Measurements from ENCODE around the gene ARHGDIG. TPM values are rescaled to one million over a fixed set of nuclear protein-coding genes. Genes with fewer than 3 reads are reported as not detected.
"Not testable (repeated sequence)": the region's sequence is repeated elsewhere in the genome, so short reads cannot be mapped to it uniquely, and the experiment has no call there.

Gene ARHGDIG
- total RNA-seq, 2 donors from 2014 or later = not detected

DNA sequence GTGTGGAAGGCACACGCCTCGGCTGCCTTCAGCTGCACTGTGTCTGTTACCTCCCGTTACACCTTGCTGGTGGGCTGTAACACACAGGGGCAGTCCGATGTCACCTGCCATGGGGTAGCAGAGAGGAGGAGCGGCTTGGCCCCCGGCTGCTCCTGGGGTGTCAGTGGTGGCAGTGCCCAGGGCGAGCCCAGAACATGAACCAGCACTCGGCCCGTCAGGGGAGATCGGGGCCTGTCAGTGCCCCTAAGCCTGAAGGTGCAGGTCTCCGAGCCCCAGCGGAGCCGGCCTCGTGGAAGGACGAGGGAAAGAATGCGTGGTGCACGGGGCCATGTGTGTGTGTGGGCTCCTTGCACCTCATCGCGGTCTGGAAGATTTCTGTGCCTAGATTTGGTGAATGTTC, 20.1 kb upstream of the ARHGDIG start:
- no peaks in the 10 kb centered on the region for H3K36me3 Mint-ChIP-seq
- H3K27ac Mint-ChIP-seq = no peak overlapping the region
- DNase-seq (ENCODE audit: low spot score in 2 of 2) = no peak
- H3K9me3 Mint-ChIP-seq = no peaks in the 10 kb centered on the region
- ATAC-seq = no peak

DNA sequence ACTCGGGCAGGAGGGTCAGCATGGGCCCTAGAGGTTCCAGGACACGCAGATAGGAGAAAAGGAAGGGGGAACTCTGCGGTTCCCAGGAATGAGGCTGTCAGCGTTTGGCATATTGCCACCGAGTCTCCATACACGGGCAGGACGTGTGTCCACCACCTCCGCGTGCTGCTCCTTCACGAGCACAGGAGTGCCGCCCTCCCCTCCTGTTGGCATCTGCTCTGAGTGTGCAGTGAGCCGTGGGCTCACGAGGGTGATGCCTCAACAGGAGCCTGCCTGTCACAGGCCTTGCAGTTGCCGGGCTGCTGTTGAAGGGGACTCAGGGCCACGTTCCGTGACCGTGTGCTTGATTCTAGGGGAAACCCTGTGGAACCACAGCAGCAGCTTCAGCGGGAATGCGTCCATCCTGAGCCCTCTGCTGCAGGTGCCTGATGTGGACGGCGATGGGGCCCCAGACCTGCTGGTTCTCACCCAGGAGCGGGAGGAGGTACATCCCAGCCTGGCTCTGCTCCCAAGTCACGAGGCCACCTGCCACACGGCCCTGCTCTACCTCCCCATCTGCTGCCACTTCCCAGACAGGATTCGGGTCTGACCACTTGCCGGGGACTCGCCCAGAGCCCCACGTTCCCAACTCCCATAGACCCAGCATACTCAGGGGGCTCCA, 19.2 kb upstream of the ARHGDIG start:
- no peak for ATAC-seq
- no peak for DNase-seq (ENCODE audit: low spot score in 2 of 2)
- no peak overlapping the region for H3K27ac Mint-ChIP-seq

DNA sequence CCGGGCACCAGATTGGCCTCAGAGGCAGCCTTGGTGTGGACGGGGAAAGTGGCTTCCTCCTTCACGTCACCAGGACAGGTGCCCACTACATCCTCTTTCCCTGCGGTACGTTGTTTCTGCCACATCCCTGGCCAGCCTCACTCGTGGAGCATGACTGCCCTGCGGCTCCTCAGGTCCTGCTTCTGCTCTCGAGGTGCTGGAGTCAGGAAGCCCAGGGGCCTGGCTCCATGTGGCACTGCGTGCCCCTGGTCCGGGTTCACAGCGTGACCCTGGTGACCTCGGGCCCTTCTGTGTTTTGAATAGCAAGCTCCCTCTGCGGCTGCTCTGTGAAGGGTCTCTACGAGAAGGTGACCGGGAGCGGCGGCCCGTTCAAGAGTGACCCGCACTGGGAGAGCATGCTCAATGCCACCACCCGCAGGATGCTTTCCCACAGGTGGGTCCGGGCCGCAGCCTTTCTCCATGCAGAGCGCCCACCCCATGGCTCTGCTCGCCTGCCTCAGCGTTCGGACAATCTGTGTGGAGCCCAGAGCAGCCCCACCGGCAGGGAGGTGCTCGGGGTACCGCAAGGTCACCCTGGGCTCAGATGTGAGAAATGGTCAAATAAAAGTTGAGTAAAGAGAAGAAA, 18.2 kb upstream of the ARHGDIG start:
- H3K36me3 Mint-ChIP-seq = no peaks in the 10 kb centered on the region
- H3K27ac Mint-ChIP-seq = peak overlapping the region in 1 of 2 donors; percentile 36
- no peak for DNase-seq (ENCODE audit: low spot score in 2 of 2)
- ATAC-seq = no peak
- no peaks in the 10 kb centered on the region for H3K9me3 Mint-ChIP-seq

More for the DNA sequence above, 19.2 kb upstream of the ARHGDIG start:
- no peaks in the 10 kb centered on the region for H3K36me3 Mint-ChIP-seq
- no peaks in the 10 kb centered on the region for H3K9me3 Mint-ChIP-seq

DNA sequence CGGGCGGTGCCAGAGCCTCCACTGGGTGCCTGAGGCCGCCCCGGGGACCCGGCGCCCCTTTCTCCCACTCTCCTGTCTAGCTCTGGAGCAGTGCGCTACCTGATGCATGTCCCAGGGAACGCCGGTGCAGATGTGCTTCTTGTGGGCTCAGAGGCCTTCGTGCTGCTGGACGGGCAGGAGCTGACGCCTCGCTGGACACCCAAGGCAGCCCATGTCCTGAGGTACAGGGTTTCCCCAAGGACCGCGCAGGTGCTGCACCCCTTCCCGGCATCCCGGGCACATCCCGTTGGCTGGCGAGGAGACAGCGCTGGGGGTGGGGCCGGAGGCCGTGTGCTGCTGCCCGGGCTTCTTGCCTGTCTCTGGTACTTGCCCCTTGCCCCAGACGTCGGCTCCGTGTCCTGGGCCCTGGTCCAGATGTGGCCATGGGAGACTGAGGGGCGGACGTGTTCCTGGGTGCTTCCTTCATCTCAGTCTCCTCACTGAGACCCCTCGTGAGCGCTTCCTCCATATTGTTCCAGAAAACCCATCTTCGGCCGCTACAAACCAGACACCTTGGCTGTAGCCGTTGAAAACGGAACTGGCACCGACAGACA, 17.1 kb upstream of the ARHGDIG start:
- Mint-ChIP-seq H3K9me3 (peaks cover 0 to 6% of the 10 kb centered on the region in 2 donors), H3K36me3 (no peaks in the 10 kb centered on the region), H3K27ac (no peak overlapping the region)
- ATAC-seq (no peak), DNase-seq (ENCODE audit: low spot score in 2 of 2) (no peak)

DNA sequence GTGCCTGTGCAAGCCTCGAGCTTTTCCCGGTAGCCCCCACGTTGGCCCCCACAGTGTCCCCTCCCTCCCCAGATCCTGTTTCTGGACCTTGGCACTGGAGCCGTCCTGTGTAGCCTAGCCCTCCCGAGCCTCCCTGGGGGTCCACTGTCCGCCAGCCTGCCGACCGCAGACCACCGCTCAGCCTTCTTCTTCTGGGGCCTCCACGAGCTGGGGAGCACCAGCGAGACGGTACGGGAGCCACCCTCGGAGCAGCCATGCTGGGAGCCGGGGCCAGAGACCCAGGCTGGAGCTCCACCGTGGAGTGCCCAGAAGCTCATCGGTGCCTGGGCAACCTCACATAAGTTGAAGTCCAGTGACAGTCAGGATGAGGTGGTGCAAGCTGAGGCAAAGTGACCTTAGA, 16.4 kb upstream of the ARHGDIG start:
- Mint-ChIP-seq H3K36me3 (no peaks in the 10 kb centered on the region), H3K9me3 (peaks cover 0 to 6% of the 10 kb centered on the region in 2 donors), H3K27ac (no peak overlapping the region)
- ATAC-seq (no peak), DNase-seq (ENCODE audit: low spot score in 2 of 2) (no peak)

DNA sequence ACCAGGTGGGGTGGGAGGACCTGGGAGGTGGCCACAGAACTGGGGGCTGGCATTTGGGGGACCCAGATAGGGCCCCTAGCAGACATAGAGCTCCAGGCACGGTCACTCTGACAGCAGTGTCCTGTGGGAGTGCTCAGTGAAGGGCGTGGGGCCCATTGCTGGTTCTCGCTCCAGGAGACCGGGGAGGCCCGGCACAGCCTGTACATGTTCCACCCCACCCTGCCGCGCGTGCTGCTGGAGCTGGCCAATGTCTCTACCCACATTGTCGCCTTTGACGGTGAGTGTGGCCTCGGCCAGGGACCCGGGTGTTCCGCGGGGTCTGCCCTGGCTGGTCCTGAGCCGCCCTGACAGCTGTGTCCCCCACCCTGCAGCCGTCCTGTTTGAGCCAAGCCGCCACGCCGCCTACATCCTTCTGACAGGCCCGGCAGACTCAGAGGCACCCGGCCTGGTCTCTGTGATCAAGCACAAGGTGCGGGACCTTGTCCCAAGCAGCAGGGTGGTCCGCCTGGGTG, 15.9 kb upstream of the ARHGDIG start:
- H3K9me3 Mint-ChIP-seq = peaks cover 0 to 6% of the 10 kb centered on the region in 2 donors
- no peaks in the 10 kb centered on the region for H3K36me3 Mint-ChIP-seq
- H3K27ac Mint-ChIP-seq = no peak overlapping the region
- no peak for ATAC-seq
- no peak for DNase-seq (ENCODE audit: low spot score in 2 of 2)

DNA sequence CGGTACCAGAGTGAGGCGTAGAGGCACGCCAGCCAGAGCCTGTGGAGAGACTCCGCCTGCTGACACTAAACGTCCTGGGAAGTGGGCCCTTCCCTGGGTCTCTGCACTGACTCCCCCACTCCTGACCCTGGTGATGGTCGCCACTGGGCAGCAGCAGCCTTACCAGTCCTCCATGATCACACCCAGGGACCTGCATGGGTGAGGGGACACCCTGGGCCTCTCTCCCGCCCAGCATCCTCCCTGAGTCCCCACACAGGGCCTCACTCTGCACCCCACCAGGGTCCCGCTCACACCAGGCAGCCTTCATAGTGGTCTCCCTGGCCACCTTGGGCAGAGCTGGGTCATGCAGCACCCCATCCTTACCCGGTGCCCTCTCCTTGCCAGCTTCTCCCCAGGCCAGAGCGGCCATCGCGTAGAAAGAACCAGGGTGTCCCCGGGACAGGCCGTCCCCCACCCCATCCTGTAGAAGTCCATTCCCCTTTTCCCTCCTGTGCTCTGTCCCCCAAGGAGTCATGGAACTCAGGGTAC, 15.3 kb upstream of the ARHGDIG start:
- DNase-seq (ENCODE audit: low spot score in 2 of 2) = no peak
- Mint-ChIP-seq H3K9me3 (peaks cover 0 to 6% of the 10 kb centered on the region in 2 donors), H3K36me3 (no peaks in the 10 kb centered on the region), H3K27ac (no peak overlapping the region)
- no peak for ATAC-seq

DNA sequence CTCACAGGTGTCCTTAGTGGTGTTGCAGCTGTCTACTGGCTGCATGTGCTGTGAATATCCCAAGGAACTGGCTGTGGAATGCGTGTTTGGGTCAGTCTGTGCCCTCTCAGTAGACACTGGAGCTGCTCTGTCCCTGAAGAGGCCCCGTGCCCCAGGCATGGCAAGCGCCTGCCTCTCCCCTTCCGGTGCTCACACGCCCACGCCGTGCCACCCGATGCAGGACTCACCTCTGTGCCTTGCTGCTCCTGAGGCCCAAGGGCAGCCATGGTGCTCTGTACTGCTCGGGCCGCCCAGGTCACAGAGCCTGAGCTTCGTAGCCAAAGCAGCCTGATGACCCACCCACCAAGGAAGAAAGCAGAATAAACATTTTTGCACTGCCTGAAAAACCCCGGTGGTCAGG, 14.7 kb upstream of the ARHGDIG start:
- Mint-ChIP-seq H3K36me3 (no peaks in the 10 kb centered on the region), H3K9me3 (peaks cover 0 to 6% of the 10 kb centered on the region in 2 donors), H3K27ac (no peak overlapping the region)
- DNase-seq (ENCODE audit: low spot score in 2 of 2) (no peak), ATAC-seq (no peak)

DNA sequence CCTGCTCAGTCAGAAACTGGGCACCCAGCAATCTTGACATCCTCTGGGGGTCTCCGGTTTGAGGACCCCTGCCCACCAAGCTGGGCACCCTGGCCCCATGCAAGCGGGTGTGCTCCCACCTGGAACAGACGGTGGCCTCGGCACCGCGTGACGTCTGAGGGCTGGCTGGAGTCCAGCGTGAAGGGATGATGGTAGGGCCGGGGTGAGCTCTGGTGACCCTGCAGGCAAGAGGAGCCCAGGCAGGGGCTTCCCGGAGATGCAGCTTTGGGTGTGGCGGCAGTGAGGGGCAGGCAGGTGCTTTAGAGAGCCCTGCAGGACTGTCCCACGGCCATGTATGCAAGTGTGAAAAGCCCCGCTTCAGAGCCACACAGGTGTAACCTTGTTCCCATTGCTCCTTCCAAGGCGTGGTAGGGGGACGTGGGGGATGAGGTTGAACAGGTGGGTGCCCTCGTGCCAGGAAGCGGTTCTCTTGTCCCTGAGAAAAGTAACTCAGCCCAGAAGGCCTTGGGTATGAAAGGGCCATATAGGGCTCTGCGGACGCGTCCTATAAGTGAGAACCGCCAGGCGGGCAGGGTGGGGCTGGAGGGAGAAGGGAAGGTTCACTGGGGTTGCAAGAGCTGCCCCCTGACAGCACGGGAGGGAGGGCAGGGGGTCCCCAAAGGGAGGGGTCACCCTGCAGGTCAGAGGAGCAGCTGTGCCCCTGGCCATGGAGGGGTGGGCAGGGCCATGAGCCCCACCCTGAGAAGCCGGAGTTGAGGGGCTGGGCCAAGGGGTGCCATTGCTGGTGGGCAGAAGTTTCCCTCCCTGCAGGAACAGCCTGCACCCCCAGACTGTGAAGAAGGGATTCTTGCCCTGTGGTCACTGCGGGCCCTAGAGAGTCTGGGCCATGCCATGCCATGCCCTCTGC, 13.9 kb upstream of the ARHGDIG start:
- no peak overlapping the region for H3K27ac Mint-ChIP-seq
- H3K9me3 Mint-ChIP-seq = peaks cover 0 to 6% of the 10 kb centered on the region in 2 donors
- DNase-seq (ENCODE audit: low spot score in 2 of 2) (no peak), ATAC-seq (no peak)
- no peaks in the 10 kb centered on the region for H3K36me3 Mint-ChIP-seq

DNA sequence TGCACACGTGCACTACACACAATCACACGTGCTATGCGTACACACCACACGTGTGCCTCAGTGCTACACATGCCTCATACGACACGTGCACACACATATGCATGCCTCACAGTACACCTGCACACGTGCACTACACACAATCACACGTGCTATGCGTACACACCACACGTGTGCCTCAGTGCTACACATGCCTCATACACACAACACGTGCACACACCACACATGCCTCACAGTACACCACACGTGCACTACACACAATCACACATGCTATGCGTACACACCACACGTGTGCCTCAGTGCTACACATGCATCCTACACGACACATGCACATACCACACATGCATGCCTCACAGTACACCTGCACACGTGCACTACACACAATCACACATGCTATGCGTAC, 12.8 kb upstream of the ARHGDIG start:
- not testable (repeated sequence) for ATAC-seq; H3K9me3 Mint-ChIP-seq; DNase-seq (ENCODE audit: low spot score in 2 of 2); H3K27ac Mint-ChIP-seq; H3K36me3 Mint-ChIP-seq

DNA sequence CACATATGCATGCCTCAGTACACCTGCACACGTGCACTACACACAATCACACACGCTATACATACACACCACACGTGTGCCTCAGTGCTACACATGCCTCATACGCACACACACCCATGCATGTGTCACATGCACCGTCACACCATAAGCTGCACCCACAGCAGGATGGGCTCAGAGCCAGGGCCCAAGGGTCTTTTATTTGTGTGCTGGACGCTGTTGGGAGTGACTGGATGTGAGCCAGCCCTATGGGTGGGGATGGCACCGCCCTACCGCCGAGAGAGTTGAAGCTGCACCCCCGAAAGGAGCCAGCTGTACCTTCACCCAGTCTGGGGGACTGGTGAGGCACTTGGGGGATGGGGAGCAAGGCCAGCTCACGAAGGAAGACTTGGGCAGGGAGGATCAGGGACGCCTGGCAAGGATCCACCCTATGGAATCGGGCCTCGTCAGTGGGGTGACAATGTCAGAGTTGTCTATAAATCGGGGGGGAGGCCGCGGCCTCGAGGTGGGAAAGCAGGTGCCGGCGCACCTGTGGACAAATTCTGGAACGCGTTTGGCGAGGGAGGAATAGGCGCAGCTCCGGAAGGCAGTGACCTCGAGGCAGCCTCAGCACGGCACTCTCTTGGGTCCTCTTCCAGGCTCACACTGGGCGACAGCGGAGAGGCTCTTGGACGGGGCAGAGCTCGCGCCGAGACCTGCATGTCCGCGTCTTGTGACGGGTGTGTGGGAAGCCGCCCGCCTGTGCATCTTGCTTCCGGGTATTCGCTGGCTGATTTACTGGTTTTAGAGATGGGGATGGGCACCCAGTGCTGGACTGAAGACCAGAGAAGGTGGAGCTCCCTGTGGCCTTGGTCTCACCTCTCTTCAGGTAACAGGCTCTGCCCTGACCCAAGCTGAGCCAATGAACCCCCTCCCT, 12.0 kb upstream of the ARHGDIG start:
- Mint-ChIP-seq H3K9me3 (peaks cover 0 to 6% of the 10 kb centered on the region in 2 donors), H3K36me3 (no peaks in the 10 kb centered on the region), H3K27ac (no peak overlapping the region)
- ATAC-seq = no peak
- DNase-seq (ENCODE audit: low spot score in 2 of 2) = no peak

DNA sequence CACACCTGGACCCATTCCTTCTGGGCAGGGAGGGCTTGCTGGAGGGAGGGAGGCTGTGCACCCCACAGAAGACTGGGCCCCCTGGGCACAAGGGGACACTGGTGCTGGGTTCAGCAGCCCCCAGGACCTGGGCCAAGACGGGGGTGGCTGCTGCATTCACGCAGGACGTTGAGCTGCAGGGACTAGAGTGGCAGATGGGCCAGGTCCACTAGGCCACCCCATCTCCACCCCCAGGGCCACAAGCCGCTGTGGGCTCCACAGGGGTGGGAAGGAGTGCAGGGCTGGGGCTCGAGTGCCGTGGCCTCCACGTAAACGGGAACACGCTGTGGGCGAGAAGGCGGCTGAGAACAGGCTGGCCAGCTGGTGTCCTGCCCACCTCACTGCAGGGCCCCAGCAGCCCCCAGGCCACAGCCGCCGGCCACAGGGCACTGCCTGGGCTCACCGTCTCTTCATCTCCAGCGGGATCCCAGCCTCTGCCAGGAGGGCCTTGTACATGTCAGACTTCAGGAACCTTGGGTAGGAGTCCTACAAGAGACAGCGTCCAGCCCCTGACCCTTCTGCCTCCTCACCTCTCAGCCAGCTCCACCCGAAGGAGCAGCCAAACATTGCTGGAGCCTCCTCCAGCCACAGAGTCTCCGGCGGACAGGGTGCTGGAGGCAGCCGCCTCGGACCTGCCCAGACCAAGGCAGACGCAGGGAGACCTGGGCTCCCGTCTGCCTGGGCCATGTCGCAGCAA, 11.2 kb upstream of the ARHGDIG start:
- H3K27ac Mint-ChIP-seq = no peak overlapping the region
- H3K9me3 Mint-ChIP-seq = peaks cover 0 to 6% of the 10 kb centered on the region in 2 donors
- no peak for DNase-seq (ENCODE audit: low spot score in 2 of 2)
- no peaks in the 10 kb centered on the region for H3K36me3 Mint-ChIP-seq
- no peak for ATAC-seq

DNA sequence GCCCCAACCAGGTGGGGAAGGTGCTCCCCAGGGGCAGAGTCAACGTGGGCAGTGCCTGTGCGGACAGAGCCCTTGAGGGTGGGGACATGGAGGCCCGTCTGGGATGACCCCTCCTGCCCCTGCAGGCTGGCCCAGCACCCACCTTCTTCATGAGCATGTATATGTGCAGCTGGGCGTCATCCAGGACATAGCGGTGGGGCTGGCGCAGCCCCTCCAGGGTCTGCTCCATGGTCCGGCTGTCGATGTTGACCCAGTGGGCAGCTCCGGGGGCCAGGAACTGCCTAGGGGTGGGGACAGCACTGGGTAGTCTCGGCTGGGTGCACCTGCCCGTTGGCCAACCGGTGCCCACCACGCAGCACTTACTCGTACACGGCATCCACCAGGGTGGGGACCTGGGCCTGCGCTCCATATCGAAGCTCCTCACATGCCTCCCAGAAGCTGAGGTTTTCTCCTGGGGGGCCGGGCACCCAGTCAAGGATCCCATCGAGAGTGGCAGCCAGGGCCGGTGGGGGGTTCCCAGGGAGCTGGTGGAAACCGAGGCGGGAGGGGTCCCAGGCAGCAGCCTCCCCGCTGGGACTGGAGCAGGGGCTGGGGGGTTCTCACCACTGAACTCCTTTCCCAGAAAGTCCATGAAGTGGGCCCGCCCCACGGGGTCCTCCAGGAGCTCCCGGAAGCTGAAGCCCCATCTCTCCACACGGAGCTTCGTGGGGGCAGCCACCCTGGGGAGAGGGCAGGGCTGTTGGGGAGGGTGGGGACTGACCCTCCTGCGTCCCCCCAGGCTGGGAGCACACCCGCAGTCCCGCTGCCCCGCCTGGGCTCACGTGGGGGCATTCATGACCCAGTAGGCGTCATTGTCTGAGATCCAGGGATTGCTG, 9.8 kb upstream of the ARHGDIG start:
- Mint-ChIP-seq H3K36me3 (no peaks in the 10 kb centered on the region), H3K27ac (no peak overlapping the region), H3K9me3 (peaks cover 0 to 6% of the 10 kb centered on the region in 2 donors)
- no peak for DNase-seq (ENCODE audit: low spot score in 2 of 2)
- no peak for ATAC-seq

Measured in activated naive CD4-positive, alpha-beta T cell treated with anti-CD3 and anti-CD28 coated beads, Interleukin-2, amount 50 U/mL, for 72 hours (primary cell).